G401 (cell line): ENCODE measurements around the gene SYT15. TPM values are rescaled to one million over a fixed set of nuclear protein-coding genes. Genes with fewer than 3 reads are reported as not detected.
"Not testable (repeated sequence)": the region's sequence is repeated elsewhere in the genome, so short reads cannot be mapped to it uniquely, and the experiment has no call there.

Experiments used
- DNase-seq: peaks from one replicate; pipeline ENCODE4 v3.0.0-alpha.2; 2015; ENCODE audit warnings: low spot score
- in situ Hi-C: cut with HindIII; loops from 2 replicates; pipeline ENCODE4 v1.10.0; 2016; ENCODE audit warnings: low sequenced_read_pairs, mixed read lengths
- total RNA-seq: library from RNA; depleted of rRNA; stranded (reverse); fragments of >200 nt; shearing (Covaris generic); gene quantifications from 2 replicates; pipeline ENCODE4 v1.2.3, GENCODE V29; 2014

SYT15 gene
- total RNA-seq, 1 experiment from 2014 or later = not detected

DNA sequence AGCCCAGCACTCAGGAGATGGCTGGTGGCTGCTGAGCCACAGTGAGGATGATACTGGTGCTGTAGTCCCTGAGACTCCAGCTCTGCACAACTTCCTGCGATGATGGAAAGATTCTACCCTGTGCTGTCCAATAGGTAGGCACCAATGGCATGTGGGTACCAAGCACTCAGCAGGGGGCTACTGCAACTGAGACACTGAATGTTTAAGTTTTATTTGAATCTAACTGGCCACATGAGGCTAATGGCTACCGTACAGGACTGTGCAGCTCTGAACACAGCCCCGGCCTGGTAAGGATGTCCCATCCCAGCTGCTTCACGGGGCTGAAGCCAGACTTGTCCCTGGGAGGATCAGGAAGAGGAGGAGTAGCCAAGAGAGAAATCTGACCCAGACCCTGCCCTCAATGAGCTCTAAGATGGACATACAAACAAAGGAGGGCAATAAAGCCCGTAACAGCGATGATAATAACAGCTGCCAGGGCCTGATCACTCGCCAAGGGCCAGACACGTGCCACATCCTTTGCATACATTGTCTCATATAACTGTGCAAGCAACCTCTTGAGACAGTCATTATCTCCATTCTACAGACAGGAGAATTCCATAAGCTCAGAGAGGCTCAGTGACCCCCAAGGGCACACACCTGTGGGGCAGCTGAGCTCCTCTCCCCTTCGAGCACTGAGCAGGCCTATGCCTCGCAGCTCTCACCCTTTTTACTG lies 26.2 kb upstream of the SYT15 start:
- no peak for DNase-seq

DNA sequence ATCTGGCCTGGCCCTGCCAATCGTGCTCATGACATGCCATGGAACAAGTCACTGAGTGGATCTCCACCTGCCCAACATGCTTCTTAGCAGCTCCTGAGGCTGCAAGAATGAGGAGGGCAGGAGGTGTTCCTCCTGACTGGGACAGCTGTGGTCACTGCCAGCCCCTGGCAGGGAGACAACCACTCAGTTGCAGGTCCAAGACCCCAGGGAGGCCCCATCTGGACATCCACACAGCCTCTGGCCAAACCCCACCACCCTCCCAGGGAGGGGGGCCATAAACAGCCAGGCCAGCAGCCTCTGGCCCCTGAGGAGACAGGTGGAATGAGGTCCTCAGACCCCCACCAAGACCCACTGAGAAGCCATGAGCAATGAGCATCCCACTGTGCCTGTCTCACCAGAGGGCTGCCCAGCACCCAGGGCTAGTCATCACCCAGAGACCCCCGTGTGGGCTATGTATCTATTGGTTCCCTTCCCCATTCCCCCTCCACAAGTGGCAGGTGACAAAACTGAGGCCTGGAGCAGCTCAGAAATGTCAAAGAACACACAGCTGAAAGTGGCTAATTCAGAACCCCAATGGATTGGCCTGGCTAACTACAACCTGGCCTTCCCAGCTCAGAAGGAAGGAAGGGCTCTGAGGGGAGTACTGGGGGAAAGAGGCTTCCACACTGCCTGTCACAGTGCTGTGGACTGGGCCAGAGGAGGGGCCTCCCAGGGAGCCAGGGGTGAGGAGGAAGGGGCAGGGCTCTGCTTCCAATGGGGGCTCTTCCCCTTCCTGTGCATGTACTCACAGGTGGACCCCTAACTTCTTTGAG lies 25.5 kb upstream of the SYT15 start:
- in situ Hi-C loops = no loop called here
- DNase-seq = no peak

More for the DNA sequence above, 26.2 kb upstream of the SYT15 start:
- in situ Hi-C loops = no loop called here

DNA sequence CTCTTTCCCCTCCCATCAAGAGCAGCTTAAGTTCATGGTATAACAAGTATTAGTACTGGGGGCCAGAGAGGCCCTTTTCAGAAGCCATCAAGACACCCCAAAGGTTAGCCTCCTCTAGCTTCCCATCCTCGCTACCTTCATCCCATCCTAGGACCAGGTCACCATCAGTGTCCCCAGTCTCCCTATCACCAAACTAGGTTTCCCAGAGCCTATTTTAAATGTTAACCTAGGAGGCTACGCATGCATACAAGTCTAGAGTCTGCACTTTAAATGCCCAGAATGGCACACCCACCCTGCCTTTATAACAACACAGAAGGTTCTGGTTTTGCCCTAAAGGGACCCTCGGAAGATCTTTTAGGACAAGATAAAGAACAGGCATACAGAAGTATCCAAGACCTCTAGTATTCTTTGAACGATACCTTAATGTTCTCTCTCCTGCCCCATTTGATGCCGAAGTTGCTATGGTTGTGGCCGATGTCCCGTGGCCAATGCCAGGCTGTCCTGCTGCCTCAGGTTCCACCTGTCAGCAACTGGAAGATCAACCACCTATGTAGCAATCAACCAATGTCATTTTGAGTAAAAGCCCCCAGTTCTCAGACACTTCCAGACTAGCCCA lies 24.7 kb upstream of the SYT15 start:
- DNase-seq = peak; percentile 23
- in situ Hi-C loops = no loop called here

DNA sequence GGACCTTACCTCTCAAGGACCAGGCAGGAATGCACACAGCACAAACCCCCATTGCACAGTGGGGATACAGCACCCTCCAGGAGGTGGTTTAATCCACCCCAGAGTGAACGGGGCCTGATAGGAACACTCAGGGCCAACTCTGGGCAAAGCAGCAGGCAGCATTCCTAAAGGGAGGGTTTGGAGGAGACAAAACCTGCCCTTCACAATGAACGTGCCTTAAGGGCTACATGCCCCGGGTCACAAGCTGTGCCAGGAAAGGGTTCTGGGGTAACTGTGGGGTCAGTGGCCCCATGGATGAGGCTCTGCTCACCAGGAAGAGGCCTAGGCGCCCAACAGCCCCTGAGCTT lies 23.6 kb upstream of the SYT15 start:
- peak; percentile 57 for DNase-seq
- in situ Hi-C loops = no loop called here

DNA sequence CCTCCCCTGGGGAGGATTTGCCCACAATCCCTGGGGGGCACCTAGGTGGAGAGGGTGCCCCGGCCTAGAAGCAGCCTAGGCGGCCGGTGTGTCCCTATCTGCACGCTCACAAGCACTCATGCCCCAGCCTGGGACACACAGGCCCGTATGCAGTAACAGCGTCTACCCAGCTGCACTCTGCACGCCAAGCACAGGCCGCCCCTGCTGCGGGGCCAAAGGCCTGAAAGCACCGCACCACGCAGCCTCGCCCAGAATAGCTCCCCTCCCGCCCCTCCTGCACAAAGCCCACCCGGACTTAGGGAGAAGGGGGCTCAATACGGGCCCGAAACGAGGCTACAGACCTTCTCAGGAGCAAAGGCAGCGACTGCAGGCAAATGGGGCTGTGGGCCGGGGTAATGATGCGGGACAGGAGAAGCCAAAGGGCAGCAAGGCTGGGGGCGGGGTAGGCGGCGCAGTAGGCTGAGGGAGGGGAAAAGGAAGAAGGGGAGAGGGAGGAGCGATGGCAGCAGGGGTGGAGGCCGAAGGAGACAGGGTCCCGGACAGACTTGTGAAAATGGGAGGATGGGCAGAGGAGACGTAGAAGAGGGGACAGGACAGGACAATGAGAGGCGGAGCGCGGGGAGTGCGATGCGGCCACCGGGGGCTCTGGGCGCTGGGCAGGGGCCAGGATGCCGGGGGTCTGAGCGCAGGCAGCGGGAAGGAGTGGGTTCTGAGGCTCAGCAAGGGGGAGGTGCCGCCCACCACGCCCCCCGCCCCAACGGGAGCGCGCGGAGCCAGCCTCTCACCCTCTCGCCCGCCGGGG lies 23.0 kb upstream of the SYT15 start:
- peak; percentile 69 for DNase-seq
- in situ Hi-C loops = no loop called here

DNA sequence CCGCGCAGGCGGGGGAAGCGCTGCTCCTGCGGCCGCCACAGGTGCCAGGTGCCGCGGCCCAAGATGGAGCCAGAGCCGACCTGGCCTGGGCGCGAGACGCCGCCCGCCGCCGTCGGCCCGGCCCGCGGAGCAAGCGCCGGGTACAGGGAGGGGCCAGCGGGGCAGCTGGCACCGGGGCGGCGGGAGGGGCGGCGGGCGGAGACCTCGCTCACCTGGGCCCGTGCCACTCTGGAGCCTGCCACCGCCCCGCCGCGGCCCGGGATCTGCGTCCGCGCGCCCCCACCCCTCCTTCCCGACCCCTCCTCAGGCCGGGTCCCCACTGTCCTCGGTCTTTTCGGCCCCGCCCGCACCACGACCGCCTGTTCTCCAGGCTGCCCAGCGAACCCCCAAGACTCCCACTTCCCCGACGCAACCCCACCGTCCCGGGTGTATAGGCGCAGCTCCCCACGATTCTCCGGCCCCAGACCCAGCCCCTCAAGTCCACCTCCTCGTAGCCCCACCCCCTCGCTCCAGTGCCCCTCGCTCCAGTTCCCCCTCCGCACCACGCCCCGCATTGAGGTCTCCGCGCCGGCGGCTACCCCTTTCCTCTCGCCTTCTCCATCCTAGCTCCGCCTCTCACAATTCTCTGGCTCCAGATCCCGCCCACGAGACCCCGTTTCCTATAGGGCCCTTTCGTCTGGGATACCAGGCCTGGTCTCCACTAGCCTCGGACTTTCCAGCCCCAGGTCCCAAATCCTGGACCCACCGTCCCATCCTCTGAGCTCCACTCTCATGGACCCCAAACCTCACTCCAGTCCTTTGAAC lies 22.2 kb upstream of the SYT15 start, which contains the start of gene GPRIN2:
TSS of gene GPRIN2 (minus strand) at position 144 of the 804 bp plus-strand sequence. CDS start 5,922 bp downstream, outside the sequence.
- peak; percentile 47 for DNase-seq
- in situ Hi-C loops = no loop called here

DNA sequence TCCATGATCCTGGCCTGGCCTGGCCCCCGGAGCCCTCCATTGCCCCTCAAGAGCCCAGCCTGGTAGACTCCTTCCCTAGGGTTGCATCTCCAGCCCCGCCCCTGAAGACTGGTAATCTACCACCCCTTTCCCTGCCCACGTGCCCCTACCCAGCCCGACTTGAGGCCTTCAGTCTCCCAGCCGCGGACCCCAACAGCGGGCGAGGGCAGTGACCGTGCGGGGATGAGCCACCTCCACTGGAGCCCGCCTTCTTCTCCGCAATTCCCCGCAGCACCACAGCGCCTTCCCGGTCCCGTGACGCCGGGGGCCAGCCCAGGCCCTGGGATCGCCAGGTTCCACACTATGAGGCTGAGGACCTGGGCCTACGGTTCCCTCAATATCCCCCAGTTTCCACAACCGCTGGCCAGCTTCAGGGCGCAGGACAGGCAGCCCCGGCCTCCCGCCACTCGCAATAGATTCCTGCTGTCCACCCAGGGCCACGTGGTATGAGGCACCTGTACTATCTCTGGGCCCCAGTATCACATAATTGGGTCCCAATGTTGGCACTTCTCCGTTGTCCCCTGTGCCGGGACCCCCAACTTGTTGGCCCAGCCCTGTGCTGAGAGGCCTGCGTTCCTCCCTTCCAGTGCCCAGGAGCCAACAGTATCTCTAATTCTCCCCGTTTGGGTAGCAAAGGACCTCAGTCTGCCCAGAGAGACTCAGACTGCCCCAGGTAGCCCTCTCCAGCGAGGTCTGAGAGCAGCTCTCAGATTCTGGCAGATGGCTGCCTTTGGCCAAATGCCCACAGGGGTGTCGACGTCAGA lies 21.4 kb upstream of the SYT15 start:
- in situ Hi-C loops = no loop called here

DNA sequence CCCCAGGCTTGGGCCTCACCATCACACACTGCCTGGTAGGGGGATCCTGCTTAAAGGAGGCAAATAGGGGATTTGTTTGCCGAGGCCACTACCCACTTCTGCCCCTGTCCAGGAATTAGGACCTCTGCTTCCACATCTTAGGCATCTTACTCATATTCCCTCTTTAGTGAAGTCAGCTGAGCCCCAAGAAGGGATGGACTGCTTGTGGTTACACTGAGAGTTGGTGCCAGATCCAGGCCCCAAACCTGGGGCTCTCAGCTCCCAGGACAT lies 20.9 kb upstream of the SYT15 start:
- in situ Hi-C loops = no loop called here
- no peak for DNase-seq

More for the DNA sequence above, 21.4 kb upstream of the SYT15 start:
- no peak for DNase-seq

DNA sequence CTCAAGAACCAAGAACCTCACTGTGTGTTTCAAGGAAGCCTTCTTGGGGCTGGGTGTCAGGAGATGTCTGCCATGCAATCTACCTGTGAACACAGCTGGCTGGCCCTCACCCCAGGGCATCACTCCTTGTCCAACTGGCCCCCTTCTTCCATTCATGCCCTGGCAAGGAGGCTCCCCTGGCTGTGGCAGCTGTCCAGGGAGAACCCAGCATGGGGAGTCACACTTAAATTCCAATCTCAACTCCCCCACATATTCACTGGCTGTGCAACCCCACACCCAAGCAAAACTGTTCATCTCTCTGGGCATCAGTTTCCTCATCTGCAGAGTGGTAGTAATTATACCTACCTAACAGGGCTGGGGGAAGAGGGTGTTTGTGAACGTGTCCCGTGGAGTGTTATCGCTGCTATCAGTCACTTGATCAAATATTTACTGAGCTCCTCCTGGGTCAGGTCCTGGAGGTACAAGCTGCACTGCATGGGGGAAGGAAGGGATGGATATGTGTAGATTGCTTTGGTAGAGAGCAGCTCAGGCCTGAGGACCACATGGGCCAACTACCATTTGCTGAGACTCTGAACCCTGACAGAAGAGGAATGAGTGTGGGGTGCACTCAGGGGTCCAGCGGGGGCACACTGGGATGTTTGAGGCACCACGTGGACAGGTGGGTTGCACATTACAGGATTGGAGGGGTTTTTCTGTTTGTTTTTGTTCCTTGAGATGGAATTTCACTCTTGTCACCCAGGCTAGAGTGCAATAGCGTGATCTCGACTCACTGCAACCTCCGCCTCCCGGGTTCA lies 20.3 kb upstream of the SYT15 start:
- DNase-seq = no peak
- in situ Hi-C loops = no loop called here

DNA sequence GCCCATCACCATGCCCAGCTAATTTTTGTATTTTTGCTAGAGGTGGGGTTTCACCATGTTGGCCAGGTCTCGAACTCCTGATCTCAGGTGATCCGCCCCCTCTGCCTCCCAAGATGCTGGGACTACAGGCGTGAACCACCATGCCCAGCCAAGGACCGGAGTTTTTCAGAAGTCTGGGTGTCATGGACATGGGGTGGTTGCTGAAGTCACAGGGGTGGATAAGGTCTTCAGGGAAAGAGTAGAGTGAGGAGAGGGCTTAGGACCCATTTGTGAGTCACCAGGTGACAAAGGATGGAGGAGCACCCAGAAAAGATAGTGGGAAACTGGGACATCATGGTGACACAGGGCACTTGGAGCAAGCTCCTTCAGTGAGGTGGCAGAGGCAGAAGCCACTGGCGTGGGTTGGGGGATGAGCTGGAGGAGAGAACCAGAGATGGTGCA lies 19.7 kb upstream of the SYT15 start:
- in situ Hi-C loops = no loop called here
- DNase-seq = no peak

DNA sequence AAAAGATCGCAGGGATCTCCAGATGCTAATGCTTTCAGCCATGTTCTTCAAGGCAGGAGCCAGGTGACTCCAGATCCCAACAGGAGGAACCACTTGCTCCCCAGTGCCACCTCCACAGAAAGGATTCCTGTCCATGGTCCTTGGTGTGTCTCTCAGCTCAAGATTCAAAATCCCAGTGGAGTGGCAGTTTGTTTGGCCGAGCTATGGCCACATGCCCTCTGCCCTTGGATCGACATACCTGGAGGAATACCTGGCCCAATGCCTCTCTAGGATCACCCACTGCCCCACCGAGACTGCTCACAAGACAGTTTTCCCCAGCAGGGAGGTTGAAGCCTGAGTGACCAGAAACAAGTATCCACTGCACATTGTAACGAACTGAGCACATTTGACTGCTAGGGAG lies 18.5 kb upstream of the SYT15 start:
- DNase-seq = no peak
- in situ Hi-C loops = no loop called here

DNA sequence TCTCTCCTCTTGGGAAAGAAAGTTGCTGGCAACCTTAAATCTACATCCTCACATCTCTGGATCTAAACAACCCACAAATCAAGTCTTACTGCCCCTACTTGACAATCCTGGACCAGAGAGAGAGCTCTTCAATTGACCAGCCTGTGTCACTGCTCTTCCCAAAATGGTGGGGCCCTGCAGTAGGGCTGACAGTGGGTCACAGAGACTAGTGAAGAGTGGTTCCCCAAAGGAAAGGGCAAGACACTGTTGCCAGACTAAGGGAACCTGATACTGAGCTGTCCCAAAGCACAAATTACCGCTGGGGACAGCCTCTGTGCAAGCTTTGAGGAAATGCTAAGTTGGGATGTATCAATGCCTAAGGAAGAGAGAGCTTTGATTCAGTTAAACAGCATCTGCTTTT lies 18.0 kb upstream of the SYT15 start:
- in situ Hi-C loops = no loop called here
- DNase-seq = no peak

DNA sequence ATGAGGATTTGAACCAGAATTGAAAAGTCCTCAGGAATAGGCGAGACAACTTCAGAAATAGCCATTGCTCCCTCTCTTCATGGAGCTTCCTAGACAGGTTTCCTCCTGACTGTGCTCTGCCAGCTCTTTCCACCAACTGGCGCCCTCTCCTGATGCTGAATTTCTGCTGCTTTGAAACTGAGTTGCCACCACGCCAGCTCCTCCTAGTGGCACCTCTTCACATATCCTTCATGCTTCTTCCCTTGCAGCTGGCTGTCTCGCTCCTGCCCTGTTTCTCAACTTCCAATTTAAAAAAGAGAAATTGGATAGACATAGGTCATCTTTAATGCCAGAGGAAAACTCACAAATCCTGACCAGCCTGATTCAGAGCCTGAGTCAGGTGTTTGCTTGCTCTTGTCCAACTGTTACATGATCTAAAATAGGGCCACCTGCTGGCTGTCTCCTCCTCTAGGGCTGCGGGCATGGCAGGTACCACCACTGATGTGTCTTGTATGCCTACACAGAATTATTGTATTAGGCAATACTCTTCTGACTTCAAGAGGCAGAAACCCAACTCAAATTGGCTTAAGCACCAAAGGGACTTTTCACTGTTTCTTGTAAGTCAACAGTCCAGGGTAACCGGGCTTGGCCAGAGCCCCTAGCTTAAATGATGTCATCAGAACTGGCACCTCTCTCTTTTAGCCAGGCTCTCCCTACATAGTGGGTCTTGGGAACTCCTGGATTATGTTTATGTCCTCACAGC lies 13.2 kb upstream of the SYT15 start:
- peak; percentile 88 for DNase-seq
- in situ Hi-C loops = not testable (repeated sequence)

DNA sequence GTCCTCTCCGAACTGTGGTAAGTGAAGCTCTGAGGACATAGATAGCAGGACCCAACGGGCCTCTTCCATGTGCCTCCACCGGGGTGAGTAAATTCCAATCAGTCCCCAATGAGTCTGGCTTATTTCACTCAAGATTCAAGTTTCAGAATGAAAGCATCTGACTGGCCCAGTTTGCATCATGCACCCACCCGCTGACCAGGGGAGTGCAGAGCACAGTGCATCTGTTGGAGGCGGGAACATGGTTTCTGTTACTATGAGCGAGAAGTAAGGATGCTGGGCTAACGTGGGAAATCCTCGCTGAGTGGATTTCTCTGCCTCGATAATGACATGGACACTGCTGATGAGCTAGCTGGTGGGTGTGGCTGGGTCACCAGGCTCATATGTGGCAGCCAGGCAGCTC lies 11.8 kb upstream of the SYT15 start:
- DNase-seq, in situ Hi-C loops: not testable (repeated sequence)

DNA sequence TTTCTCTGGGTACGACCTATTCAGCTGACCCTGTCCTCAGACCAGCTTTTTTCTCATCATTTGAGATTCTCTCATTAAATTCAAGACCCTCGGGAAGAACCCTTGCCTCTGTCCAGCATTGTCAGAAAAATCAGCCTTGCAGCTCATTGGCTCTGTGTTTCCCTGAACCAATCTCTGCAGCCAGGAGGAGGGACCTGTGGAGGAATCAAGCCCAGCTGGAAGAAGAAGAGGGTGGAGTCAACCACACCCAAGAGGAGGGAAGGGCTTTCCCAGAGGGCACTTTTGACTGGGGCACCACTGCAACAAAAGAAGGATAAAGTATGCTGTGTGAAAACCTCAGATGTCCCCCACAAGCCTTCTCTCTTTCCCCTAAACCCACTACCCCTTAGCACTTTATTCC lies 8.3 kb upstream of the SYT15 start:
- DNase-seq, in situ Hi-C loops: not testable (repeated sequence)

DNA sequence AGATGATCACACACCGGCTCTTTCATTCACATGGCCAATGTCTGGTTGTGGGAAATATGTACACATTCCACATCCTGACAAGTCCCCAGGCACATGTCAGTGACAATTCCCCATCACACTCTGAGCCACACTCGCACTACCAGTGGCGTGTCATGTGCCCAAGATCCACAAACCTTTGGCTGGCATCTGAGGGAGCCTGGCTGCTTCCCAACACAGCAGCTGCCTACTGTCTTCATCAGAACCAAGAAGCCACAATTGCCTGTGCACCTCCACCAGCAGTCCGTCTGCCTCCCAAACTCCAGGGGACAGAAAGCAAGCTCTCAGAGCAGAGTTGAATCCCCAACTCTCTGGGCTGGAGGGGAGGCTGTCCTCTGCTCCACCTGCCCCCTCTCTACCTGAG lies 6.2 kb upstream of the SYT15 start:
- DNase-seq, in situ Hi-C loops: not testable (repeated sequence)

DNA sequence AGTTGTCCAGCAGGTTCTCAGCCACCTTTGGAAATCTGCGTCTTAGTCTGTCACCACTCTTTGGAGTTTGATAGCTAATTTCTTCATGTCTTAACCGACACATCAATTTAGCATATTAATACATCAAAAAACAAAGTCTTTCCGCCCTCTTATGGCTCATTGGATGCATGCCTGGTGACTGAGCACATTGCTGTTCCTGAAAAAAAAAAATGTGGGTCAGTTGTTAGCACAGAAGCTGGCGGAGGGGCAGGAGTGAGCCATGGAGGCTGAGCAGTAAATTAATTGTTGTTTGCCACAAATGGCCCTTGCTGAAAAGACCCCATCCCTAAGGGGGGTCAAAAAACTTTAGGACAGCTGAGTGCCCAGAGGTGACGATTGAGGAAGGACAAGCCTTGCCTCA lies 5.6 kb upstream of the SYT15 start:
- DNase-seq = peak; percentile 11
- in situ Hi-C loops = not testable (repeated sequence)
